HG03460 (cell line): ENCODE measurements around the gene TRIB2.
"Not testable (repeated sequence)": the region's sequence is repeated elsewhere in the genome, so short reads cannot be mapped to it uniquely, and the experiment has no call there.

Experiments
- ATAC-seq: cut with Tn5 transposase; IDR thresholded peaks from one replicate; pipeline ENCODE4 v1.9.1; 2021; ENCODE audit not compliant: unreplicated experiment

The TRIB2 gene

DNA sequence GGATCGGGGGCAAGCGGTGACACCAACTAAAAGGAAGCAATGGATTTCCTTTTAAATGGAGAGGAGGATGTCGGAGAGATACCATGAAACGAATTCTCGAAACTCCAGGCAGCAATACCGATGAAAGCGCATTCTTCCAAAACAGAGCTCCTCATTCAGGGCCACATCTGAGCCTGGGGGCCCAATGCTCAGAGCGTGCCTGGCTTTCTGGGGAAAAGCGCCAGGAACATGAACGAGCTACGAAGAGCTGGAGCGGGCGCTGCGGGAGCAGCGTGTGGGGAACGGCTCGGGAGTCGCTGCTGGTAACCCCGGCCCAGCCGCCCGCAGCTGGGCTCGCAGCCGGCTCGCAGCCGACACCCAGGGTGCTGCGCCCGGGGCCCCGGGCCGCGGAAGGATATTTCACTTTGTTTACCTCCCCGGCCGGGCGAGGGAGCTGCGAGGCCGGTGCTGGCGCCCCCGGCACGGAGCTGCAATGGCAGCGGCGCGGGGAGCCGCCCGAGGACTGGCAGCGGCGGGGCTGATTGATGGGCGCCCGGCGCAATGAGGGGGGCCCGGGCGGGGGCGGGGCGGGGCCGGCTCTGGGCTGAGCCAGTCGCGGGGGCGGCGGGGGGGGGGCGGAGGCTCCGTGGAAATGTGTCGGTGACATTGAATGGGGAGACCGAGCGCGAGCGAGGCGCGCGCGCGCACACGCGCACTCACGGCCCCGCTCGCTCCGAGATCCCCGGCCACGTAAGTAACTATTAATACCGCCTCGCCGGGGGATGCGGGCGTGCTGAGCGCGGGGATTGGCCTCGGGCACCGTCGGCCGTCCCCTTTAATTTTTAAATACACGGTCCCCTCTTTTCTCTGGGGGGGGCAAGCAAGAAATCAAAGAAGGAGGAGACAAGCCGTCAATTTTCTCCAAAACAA, at the start of gene TRIB2:
TSS of gene TRIB2 (plus strand) at position 655 of the 909 bp plus-strand sequence. CDS start 1,372 bp downstream, outside the sequence.
- peak; percentile 68 for ATAC-seq

DNA sequence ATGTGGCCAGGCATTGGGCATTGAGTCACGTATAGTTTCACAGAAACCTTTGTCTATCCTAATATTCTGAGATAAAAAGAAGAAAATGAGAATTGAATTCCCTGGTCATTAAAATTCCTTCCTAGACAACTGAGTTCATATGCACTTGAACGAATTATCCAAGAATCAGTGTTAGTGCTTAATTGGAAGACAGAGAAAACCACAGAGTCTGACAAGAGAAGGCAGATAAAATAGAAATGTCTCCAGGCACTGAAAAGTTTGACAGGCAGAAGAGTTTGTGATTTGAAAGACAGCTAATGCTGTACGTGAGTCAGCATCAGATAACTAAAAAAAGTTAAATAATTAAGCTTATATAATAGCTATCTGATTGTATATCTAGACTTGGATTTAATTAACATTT, 47.7 kb upstream of the TRIB2 start:
- no peak for ATAC-seq

DNA sequence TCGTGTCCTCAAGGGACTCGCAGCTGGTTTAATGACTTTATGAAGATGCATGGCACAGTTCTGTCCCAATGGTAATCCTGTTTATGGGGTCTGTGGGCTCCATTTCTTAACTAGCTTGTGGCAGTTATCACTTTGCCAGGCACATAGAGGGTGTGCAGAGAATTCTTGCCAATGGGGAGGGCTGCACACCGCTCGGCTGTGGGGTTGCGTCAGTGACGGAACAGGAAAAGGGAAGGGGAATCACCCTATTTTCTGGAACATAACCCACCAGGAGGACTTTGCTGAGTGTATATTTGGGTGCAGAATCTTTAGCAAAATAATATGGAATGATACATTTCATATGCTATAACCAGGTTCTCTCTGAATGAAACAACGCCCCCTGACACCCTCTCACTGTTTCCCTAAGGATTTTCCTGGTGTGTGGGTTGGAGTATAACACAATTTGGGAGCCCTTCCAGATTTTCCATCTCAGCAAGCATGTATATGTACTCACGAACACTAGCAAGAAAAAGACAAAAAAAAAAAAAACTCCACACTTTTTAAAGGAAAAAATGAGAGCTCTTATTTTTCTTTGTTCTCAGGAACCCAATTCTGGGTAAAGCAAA, 43.9 kb upstream of the TRIB2 start:
- no peak for ATAC-seq

GRCh38 chr2:12674644-12675328, 42.0 kb upstream of the TRIB2 start:
- ATAC-seq: no peak

GRCh38 chr2:12675352-12675795, 41.4 kb upstream of the TRIB2 start:
- ATAC-seq: no peak

- no peak for ATAC-seq
These were observed 40.9 kb upstream of the TRIB2 start for GRCh38 chr2:12675801-12676200.

- ATAC-seq: no peak
These were observed 40.0 kb upstream of the TRIB2 start for GRCh38 chr2:12676771-12677170.

GRCh38 chr2:12678186-12678585, 38.5 kb upstream of the TRIB2 start:
- no peak for ATAC-seq

GRCh38 chr2:12679550-12680072, 37.1 kb upstream of the TRIB2 start:
- no peak for ATAC-seq

DNA sequence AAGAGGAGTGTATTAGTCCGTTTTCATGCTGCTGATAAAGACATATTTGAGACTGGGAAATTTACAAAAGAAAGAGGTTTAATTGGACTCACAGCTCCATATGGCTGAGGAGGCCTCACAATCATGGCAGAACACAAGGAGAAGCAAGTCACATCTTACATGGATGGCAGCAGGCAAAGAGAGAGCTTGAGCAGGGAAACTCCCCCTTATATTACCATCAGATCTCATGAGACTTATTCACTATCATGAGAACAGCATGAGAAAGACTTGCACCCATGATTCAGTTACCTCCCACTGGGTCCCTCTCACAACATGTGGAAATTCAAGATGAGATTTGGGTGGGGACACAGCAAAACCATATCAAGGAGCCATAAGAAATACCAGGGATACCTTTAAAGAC, 36.6 kb upstream of the TRIB2 start:
- ATAC-seq: not testable (repeated sequence)

- no peak for ATAC-seq
These were observed 34.7 kb upstream of the TRIB2 start for GRCh38 chr2:12682017-12682416.

DNA sequence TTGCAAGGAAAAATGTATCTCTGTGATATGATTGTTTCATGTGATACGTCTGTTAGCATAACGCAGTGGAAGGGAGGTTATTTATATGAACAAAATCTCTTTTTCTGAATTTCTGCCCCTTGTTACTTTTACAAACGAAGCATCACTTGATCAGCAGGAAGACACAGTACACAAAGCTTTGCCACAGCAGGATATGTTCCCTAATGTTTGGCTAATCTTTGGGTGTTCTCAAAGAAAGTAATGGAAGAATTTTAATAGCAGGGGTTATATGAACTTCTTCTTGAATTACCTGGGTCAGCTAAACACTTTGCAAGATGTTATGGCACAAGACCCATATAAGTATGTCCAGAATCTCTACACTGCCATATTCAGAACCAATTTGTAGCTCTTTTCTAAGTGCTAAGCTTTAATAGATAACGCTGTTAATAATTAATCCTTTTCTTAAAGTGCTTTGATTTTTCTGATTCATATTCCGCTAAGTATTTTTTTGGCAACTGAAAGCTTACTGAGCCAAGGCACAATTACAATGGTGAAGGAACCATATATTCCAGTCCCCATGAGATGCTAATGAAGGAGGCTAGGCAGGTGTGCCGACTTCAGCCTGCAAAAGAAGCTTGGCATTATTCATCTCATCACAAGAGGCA, 33.2 kb upstream of the TRIB2 start:
- no peak for ATAC-seq

GRCh38 chr2:12684471-12684936, 32.2 kb upstream of the TRIB2 start:
- no peak for ATAC-seq

GRCh38 chr2:12685145-12685544, 31.6 kb upstream of the TRIB2 start:
- ATAC-seq: no peak

GRCh38 chr2:12685956-12686355, 30.8 kb upstream of the TRIB2 start:
- ATAC-seq: no peak

DNA sequence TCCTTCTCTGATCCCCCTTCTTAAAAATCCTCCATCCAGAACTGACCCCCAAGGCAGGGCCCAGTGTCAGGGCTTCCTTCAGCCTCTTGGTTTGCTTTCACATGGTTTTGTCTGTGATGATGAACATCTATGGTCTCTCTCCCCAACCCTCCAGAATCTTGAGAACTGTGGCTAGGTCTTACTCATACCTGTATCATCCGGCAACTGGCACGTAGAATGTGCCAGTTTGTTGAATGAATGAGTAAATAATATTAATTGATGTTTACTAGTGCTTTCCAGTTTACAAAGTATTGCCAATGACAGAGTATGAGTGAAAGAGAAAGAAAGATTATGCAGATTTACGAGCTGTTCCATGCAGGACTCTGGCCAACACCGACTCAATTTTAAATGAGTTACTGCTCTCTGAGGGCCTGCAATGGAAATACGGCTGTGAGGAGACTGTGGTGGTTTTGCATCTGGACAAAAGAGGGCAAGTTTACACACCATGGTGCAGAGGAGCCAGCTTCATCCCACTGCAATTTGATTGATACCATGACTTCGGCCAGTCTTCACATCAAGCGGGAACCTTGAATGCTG, 29.9 kb upstream of the TRIB2 start:
- ATAC-seq: no peak

GRCh38 chr2:12688091-12688490, 28.6 kb upstream of the TRIB2 start:
- no peak for ATAC-seq

DNA sequence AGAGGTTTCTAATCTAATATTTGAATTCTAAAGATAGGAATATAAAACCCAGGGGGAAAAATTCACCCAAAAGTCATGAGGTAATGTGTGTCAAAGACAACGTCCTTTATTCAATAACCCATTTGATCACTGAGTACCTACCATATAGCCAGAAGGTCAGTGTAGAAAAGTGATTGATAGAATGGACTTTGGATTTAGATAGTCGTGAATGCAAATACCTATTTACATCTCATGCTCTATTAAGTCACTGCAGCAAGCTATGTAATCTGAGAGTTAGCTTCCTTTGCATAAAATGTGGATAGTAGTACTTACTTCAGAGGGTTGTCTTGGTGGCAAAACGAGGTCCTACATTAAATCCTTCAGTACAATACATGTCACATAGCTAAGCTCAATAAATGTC, 27.8 kb upstream of the TRIB2 start:
- no peak for ATAC-seq

DNA sequence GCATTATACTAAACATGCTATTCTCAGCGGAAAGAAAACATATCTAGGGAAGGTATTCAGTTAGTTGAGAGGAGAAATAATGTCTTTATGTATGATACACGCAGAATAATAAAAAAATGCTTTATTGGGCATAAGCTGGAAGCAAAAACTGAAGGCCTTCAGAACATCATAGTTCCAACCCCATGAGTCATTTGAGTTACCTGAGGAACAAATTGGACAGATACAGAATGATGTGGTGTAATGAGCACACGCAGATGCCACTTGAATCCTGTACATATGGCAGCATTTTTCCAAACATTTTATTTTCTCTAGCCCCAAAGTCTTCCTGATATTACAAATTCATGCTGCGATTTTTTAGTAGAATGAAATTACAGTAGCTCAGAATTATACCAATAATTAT, 23.2 kb upstream of the TRIB2 start:
- ATAC-seq: no peak

DNA sequence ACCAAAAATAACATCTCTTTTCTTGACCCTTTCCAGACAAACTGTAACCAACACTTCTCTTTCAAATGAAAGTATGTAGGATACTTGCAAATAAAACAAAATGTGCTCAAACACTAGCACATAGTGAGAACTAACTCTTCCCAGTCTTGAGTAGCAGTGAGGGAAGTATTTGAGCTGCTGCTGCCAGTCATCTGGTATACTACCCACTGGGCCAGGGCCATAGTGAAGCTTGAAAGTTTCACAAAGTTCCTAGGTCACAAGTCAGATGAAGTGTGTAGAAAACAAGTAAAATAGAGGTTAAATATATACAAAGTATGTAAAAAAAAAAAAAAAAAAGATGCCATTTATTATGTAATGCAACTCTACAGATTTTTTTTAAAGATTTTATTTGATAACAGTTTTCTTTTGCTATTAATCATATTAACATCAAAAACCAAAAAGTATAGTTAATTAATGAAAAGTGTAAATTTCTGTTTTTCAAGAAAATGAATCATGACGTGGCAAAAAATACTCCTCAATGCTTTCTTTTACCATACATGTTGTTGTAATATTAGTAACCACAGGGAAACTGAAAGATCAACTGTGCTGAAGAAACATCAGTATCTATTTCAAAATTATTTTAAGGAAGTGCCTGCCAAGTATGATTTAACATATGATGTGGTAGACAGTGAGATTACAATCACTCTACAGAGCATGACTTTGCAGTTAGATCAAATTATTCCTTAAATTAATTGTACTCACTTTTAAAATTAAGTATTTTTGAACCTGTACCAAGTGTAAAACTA, 21.6 kb upstream of the TRIB2 start:
- no peak for ATAC-seq
